ENCODE data around the gene TIMM50. TPM values are rescaled to one million over a fixed set of nuclear protein-coding genes. Genes with fewer than 3 reads are reported as not detected.

Gene TIMM50
- total and polyA plus RNA-seq, 2 of the 13 experiments (the other 11 are each of a cell fraction or from before 2014, with no cell fraction given): 91.1 to 92.5 TPM

GRCh38 chr19:39502640-39503417 lies 22.2 kb downstream of the TIMM50 start (continued):
- TF ChIP-seq, protein P1, sequence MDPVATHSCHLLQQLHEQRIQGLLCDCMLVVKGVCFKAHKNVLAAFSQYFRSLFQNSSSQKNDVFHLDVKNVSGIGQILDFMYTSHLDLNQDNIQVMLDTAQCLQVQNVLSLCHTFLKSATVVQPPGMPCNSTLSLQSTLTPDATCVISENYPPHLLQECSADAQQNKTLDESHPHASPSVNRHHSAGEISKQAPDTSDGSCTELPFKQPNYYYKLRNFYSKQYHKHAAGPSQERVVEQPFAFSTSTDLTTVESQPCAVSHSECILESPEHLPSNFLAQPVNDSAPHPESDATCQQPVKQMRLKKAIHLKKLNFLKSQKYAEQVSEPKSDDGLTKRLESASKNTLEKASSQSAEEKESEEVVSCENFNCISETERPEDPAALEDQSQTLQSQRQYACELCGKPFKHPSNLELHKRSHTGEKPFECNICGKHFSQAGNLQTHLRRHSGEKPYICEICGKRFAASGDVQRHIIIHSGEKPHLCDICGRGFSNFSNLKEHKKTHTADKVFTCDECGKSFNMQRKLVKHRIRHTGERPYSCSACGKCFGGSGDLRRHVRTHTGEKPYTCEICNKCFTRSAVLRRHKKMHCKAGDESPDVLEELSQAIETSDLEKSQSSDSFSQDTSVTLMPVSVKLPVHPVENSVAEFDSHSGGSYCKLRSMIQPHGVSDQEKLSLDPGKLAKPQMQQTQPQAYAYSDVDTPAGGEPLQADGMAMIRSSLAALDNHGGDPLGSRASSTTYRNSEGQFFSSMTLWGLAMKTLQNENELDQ (CRISPR knock-in tag; IDR thresholded peaks at IDR 0.05; ENCODE audit: borderline replicate concordance): peak; percentile 86; the same call in 1 of the 2 replicates
- 0 out of 2 replicates have a peak, but pooled peaks have one; percentile 40 for TF ChIP-seq SNAI1 (CRISPR knock-in tag; IDR thresholded peaks at IDR 0.05; ENCODE audit: borderline replicate concordance)
- peak; percentile 86; the same call in 1 of the 2 replicates for TF ChIP-seq ZNF329 (CRISPR knock-in tag; IDR thresholded peaks at IDR 0.05; ENCODE audit: low read depth)
- no peak for TF ChIP-seq NR2F2 (IDR thresholded peaks at IDR 0.05; ENCODE audit: borderline replicate concordance, low read depth)
- peak; percentile 98; the same call in 1 of the 2 replicates for TF ChIP-seq ZNF773 (CRISPR knock-in tag; IDR thresholded peaks at IDR 0.05; ENCODE audit: borderline replicate concordance)
- peak; percentile 95 for TF ChIP-seq ZNF441 (CRISPR knock-in tag; IDR thresholded peaks at IDR 0.05; ENCODE audit: borderline replicate concordance)
- peak; percentile 98; the same call in 1 of the 2 replicates for TF ChIP-seq ZSCAN12 (CRISPR knock-in tag; IDR thresholded peaks at IDR 0.05)
- TF ChIP-seq KDM1A (CRISPR knock-in tag; IDR thresholded peaks at IDR 0.05): no peak
- TF ChIP-seq, protein P2, sequence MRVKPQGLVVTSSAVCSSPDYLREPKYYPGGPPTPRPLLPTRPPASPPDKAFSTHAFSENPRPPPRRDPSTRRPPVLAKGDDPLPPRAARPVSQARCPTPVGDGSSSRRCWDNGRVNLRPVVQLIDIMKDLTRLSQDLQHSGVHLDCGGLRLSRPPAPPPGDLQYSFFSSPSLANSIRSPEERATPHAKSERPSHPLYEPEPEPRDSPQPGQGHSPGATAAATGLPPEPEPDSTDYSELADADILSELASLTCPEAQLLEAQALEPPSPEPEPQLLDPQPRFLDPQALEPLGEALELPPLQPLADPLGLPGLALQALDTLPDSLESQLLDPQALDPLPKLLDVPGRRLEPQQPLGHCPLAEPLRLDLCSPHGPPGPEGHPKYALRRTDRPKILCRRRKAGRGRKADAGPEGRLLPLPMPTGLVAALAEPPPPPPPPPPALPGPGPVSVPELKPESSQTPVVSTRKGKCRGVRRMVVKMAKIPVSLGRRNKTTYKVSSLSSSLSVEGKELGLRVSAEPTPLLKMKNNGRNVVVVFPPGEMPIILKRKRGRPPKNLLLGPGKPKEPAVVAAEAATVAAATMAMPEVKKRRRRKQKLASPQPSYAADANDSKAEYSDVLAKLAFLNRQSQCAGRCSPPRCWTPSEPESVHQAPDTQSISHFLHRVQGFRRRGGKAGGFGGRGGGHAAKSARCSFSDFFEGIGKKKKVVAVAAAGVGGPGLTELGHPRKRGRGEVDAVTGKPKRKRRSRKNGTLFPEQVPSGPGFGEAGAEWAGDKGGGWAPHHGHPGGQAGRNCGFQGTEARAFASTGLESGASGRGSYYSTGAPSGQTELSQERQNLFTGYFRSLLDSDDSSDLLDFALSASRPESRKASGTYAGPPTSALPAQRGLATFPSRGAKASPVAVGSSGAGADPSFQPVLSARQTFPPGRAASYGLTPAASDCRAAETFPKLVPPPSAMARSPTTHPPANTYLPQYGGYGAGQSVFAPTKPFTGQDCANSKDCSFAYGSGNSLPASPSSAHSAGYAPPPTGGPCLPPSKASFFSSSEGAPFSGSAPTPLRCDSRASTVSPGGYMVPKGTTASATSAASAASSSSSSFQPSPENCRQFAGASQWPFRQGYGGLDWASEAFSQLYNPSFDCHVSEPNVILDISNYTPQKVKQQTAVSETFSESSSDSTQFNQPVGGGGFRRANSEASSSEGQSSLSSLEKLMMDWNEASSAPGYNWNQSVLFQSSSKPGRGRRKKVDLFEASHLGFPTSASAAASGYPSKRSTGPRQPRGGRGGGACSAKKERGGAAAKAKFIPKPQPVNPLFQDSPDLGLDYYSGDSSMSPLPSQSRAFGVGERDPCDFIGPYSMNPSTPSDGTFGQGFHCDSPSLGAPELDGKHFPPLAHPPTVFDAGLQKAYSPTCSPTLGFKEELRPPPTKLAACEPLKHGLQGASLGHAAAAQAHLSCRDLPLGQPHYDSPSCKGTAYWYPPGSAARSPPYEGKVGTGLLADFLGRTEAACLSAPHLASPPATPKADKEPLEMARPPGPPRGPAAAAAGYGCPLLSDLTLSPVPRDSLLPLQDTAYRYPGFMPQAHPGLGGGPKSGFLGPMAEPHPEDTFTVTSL (CRISPR knock-in tag; IDR thresholded peaks at IDR 0.05; ENCODE audit: borderline replicate concordance): peak; percentile 18; the same call in 1 of the 2 replicates
- TF ChIP-seq ZNF142 (CRISPR knock-in tag; IDR thresholded peaks at IDR 0.05): peak; percentile 95
- peak; percentile 22; the same call in 1 of the 2 replicates for TF ChIP-seq KDM6A (CRISPR knock-in tag; IDR thresholded peaks at IDR 0.05; ENCODE audit: low read depth)
- peak; percentile 99 for TF ChIP-seq TMF1 (CRISPR knock-in tag; IDR thresholded peaks at IDR 0.05; ENCODE audit: low read depth)
- TF ChIP-seq ZNF30 (CRISPR knock-in tag; IDR thresholded peaks at IDR 0.05): peak; percentile 98
- peak; percentile 99 for TF ChIP-seq HOXA9 (CRISPR knock-in tag; IDR thresholded peaks at IDR 0.05; ENCODE audit: borderline replicate concordance)
- TF ChIP-seq SMAD3 (CRISPR knock-in tag; IDR thresholded peaks at IDR 0.05): peak; percentile 80; the same call in 1 of the 2 replicates

All from HepG2 (cell line).